ENCODE measurements around the gene SLC25A13.

GRCh38 chr7:96244992-96245292 is 77.0 kb downstream of the SLC25A13 start:
- TF ChIP-seq CTCF (IDR thresholded peaks at IDR 0.05) (no peak), POLR2A (IDR thresholded peaks at IDR 0.05) (no peak)

Measured in testis (tissue), 2 donors.